Vagina (tissue), 2 donors: Measurements from ENCODE around the gene OPHN1.

ENCODE experiments used
- POLR2AphosphoS5 ChIP-seq, 2 donors: sonication (generic); formaldehyde crosslinking; IDR thresholded peaks; one replicate each; pipeline ENCODE4 v1.9.0; 2017; ENCODE audit warnings: antibody characterized with exemption in 2 of 2, mild to moderate bottlenecking in 2 of 2, low read depth in 1 of 2; ENCODE audit not compliant: insufficient read depth in 1 of 2
- TF ChIP-seq, protein P1 (sequence below), 3 experiments: fragments of 450-650 bp in 2 of 3; fragments of 200-600 bp in 1 of 3; sonication (generic) in 1 of 3; IDR thresholded peaks; one replicate each; pipeline ENCODE4 v1.5.1; 2017 to 2019; ENCODE audit warnings: antibody characterized with exemption in 3 of 3, mild to moderate bottlenecking in 2 of 3, moderate library complexity in 2 of 3

DNA sequence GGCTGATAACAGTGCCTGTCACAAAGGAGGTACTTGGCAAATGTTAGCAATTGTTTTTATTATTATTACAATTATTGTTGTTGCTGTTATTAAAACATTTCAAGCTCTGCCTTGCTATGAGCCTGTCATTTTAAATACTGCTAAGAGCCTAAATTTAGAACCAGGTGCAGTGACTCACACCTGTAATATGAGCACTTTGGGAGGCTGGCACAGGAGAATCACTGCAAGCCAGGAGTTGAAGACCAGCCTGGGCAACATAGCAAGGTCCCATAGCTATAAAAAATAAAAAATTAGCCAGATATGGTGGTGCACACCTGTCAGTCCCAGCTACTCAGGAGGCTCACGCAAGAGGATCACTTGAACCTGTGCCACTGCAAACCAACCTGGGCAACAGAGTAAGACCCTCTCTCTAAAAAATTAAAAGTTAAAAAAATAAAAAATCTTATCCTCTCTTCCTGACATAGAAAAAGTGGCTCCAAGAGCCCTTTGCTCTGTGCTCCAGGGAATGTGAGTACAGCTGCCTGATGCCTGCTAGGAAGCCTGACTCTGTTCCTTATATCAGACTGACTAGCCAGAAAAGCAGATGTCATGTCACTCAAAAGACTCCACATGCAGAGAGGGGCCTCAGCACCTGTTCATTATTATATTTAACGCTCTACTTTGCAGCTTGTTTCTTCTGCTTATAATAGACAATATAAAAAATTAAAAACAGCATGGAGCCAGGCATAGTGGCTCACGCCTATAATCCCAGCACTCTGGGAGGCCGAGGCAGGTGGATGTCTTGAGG is 234.0 kb downstream of the OPHN1 start:
- no peak for TF ChIP-seq POLR2AphosphoS5 (IDR thresholded peaks at IDR 0.05; ENCODE audit: insufficient read depth in 1 of 2, low read depth in 1 of 2)
- TF ChIP-seq, protein P1, sequence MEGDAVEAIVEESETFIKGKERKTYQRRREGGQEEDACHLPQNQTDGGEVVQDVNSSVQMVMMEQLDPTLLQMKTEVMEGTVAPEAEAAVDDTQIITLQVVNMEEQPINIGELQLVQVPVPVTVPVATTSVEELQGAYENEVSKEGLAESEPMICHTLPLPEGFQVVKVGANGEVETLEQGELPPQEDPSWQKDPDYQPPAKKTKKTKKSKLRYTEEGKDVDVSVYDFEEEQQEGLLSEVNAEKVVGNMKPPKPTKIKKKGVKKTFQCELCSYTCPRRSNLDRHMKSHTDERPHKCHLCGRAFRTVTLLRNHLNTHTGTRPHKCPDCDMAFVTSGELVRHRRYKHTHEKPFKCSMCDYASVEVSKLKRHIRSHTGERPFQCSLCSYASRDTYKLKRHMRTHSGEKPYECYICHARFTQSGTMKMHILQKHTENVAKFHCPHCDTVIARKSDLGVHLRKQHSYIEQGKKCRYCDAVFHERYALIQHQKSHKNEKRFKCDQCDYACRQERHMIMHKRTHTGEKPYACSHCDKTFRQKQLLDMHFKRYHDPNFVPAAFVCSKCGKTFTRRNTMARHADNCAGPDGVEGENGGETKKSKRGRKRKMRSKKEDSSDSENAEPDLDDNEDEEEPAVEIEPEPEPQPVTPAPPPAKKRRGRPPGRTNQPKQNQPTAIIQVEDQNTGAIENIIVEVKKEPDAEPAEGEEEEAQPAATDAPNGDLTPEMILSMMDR (IDR thresholded peaks at IDR 0.05) = no peak
